Measurements from ENCODE around the gene MSH2.

MSH2 gene

DNA sequence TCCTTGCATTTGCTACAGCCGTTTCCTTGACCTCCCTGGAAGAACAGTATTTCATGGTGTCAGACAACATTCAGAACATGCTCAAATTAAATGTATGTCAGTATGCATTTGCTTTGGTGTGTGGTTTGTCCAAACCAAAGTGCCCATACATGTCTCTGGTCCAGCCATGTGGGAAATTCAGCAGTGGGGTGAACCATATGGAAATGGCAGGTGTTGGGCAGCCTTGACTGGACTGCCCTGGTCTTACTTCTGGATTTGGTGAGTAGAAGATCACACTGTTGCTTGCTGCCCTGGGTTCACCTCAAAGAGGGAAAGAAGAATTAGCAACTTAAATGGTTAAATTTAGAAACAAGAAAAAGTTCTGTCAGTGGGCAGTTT, 84.5 kb downstream of the MSH2 start:
- H3K27me3 ChIP-seq (replicated peaks; ENCODE audit: insufficient read depth, low read length): no peaks in the 10 kb centered on the region
- H4K20me1 ChIP-seq (ENCODE audit: insufficient read depth, low read length): no peaks in the 10 kb centered on the region
- no peaks in the 10 kb centered on the region for H3K9me3 ChIP-seq (replicated peaks; ENCODE audit: insufficient read depth, low read length)
- no peak overlapping the region for H3K27ac ChIP-seq (ENCODE audit: low read length)
- H3K4me1 ChIP-seq (ENCODE audit: low read length): no peaks in the 10 kb centered on the region
- H3K79me2 ChIP-seq (ENCODE audit: low read length): no peaks in the 10 kb centered on the region
- H3K9me2 ChIP-seq (replicated peaks; ENCODE audit: insufficient read depth, low read length): no peaks in the 10 kb centered on the region
- H3F3A ChIP-seq (ENCODE audit: insufficient read depth, low read length): no peaks in the 10 kb centered on the region
- H3K4me2 ChIP-seq (ENCODE audit: low read depth, low read length): no peak overlapping the region
- DNase-seq: no peak
- no peak overlapping the region for H2AFZ ChIP-seq (ENCODE audit: low read length)
- no peak overlapping the region for H3K9ac ChIP-seq (ENCODE audit: low read length)
- H3K4me3 ChIP-seq (ENCODE audit: low read length): no peak overlapping the region
- TF ChIP-seq, protein P1, sequence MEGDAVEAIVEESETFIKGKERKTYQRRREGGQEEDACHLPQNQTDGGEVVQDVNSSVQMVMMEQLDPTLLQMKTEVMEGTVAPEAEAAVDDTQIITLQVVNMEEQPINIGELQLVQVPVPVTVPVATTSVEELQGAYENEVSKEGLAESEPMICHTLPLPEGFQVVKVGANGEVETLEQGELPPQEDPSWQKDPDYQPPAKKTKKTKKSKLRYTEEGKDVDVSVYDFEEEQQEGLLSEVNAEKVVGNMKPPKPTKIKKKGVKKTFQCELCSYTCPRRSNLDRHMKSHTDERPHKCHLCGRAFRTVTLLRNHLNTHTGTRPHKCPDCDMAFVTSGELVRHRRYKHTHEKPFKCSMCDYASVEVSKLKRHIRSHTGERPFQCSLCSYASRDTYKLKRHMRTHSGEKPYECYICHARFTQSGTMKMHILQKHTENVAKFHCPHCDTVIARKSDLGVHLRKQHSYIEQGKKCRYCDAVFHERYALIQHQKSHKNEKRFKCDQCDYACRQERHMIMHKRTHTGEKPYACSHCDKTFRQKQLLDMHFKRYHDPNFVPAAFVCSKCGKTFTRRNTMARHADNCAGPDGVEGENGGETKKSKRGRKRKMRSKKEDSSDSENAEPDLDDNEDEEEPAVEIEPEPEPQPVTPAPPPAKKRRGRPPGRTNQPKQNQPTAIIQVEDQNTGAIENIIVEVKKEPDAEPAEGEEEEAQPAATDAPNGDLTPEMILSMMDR (IDR thresholded peaks at IDR 0.05; ENCODE audit: low read length): no peak
- no peak for TF ChIP-seq EZH2phosphoT487 (IDR thresholded peaks at IDR 0.05; ENCODE audit: low read length)
- no peak for TF ChIP-seq EZH2 (optimal IDR thresholded peaks at IDR 0.05; ENCODE audit: low read depth, low read length)
- H3K36me3 ChIP-seq (replicated peaks; ENCODE audit: insufficient read depth, low read length): no peaks in the 10 kb centered on the region

DNA sequence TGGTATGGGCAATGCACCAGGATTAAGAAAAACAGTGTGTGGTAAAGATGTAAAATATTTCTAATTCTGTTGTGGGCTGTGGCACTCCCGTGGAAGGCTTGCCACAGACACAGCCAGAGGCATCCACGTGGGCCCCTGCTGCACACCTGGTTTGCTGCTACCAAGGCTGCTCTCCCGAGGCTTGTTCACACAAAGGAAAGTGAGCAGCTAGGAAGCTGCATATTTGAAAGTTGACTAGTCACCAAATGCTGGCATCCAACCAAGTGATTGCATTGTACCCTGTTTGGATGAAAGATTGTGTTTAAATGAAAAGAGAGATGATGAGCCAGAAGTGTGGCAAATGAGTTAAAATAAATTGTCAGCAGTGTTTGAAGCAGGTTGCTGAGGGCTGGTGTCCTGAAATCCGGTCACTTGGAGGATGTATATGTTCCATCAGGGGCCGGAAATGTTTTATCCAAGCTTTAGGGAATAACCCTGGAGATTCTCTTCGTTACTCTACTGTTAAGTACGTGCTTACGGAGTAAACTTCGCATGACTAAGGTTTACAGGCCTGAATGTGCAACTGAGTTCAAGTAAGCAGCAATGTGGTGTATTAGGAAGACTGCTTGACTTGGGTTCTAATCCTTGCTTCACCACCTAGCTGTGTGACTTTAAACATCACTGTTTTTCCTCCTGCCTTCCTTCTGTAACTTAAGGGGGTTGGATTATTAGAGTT, 86.1 kb downstream of the MSH2 start:
- Histone ChIP-seq H3F3A (ENCODE audit: insufficient read depth, low read length) (no peaks in the 10 kb centered on the region), H3K9me3 (replicated peaks; ENCODE audit: insufficient read depth, low read length) (no peaks in the 10 kb centered on the region), H3K79me2 (ENCODE audit: low read length) (no peaks in the 10 kb centered on the region), H3K27me3 (replicated peaks; ENCODE audit: insufficient read depth, low read length) (no peaks in the 10 kb centered on the region), H3K9ac (ENCODE audit: low read length) (no peak overlapping the region), H3K27ac (ENCODE audit: low read length) (no peak overlapping the region), H3K4me2 (ENCODE audit: low read depth, low read length) (no peak overlapping the region), H3K9me2 (replicated peaks; ENCODE audit: insufficient read depth, low read length) (no peaks in the 10 kb centered on the region), H3K36me3 (replicated peaks; ENCODE audit: insufficient read depth, low read length) (no peaks in the 10 kb centered on the region), H3K4me3 (ENCODE audit: low read length) (no peak overlapping the region), H4K20me1 (ENCODE audit: insufficient read depth, low read length) (no peaks in the 10 kb centered on the region), H2AFZ (ENCODE audit: low read length) (no peak overlapping the region), H3K4me1 (ENCODE audit: low read length) (no peaks in the 10 kb centered on the region)
- TF ChIP-seq, protein P1 (IDR thresholded peaks at IDR 0.05; ENCODE audit: low read length): no peak
- no peak for TF ChIP-seq EZH2phosphoT487 (IDR thresholded peaks at IDR 0.05; ENCODE audit: low read length)
- no peak for TF ChIP-seq EZH2 (optimal IDR thresholded peaks at IDR 0.05; ENCODE audit: low read depth, low read length)
- DNase-seq: no peak

DNA sequence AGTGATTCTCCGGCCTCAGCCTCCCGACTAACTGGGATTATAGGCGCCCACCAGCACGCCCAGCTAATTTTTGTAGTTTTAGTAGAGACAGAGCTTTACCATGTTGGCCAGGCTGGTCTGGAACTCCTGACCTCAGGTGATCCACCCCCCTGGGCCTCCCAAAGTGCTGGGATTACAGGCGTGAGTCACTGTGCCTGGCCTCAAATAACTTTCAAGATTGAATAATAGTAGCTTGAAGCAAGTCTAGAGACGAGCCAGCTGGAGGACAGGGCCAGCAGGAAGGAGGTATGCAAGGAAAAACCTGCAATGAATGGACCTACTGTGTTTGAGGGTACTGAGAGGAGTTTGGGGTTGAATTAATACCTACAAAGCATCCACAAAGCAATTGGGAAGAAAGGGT, 87.5 kb downstream of the MSH2 start:
- Histone ChIP-seq H3K27me3 (replicated peaks; ENCODE audit: insufficient read depth, low read length) (no peaks in the 10 kb centered on the region), H3K4me1 (ENCODE audit: low read length) (no peaks in the 10 kb centered on the region), H3K9me3 (replicated peaks; ENCODE audit: insufficient read depth, low read length) (no peaks in the 10 kb centered on the region), H3K4me3 (ENCODE audit: low read length) (no peak overlapping the region), H3K9me2 (replicated peaks; ENCODE audit: insufficient read depth, low read length) (no peaks in the 10 kb centered on the region), H3K27ac (ENCODE audit: low read length) (no peak overlapping the region), H2AFZ (ENCODE audit: low read length) (no peak overlapping the region), H3F3A (ENCODE audit: insufficient read depth, low read length) (no peaks in the 10 kb centered on the region), H3K79me2 (ENCODE audit: low read length) (no peaks in the 10 kb centered on the region), H3K9ac (ENCODE audit: low read length) (no peak overlapping the region), H4K20me1 (ENCODE audit: insufficient read depth, low read length) (no peaks in the 10 kb centered on the region), H3K4me2 (ENCODE audit: low read depth, low read length) (no peak overlapping the region), H3K36me3 (replicated peaks; ENCODE audit: insufficient read depth, low read length) (no peaks in the 10 kb centered on the region)
- TF ChIP-seq EZH2 (optimal IDR thresholded peaks at IDR 0.05; ENCODE audit: low read depth, low read length): no peak
- TF ChIP-seq, protein P1 (IDR thresholded peaks at IDR 0.05; ENCODE audit: low read length): no peak
- TF ChIP-seq EZH2phosphoT487 (IDR thresholded peaks at IDR 0.05; ENCODE audit: low read length): no peak
- DNase-seq: no peak

Measured in MM.1S (cell line).